Astrocyte of the cerebellum (primary cell): ENCODE data around the gene NEIL3.

Experiments
- DNase-seq: peaks from one replicate; pipeline ENCODE4 v3.0.0-alpha.2; 2011; ENCODE audit warnings: low read depth
- H3K4me3 ChIP-seq: 2 replicates; pipeline ENCODE4 v1.5.1; 2011; ENCODE audit warnings: mild to moderate bottlenecking, low read depth, low read length, moderate library complexity
- CTCF ChIP-seq: IDR thresholded peaks from 2 replicates; pipeline ENCODE4 v1.5.1; 2012; ENCODE audit warnings: low read length, low read depth, moderate library complexity, mild to moderate bottlenecking; ENCODE audit errors: missing control alignments
- in situ Hi-C: cut with HindIII; loops from 2 replicates; pipeline ENCODE4 v1.10.0; 2017; ENCODE audit warnings: low sequenced_read_pairs

The NEIL3 gene

GRCh38 chr4:177400030-177400429 lies 90.4 kb downstream of the NEIL3 start:
- TF ChIP-seq CTCF: no peak
- DNase-seq: peak; percentile 22
- in situ Hi-C loops: no loop called here
- H3K4me3 ChIP-seq: no peak overlapping the region

GRCh38 chr4:177401658-177402273 lies 92.1 kb downstream of the NEIL3 start:
- DNase-seq: no peak
- no peak for TF ChIP-seq CTCF
- H3K4me3 ChIP-seq: no peak overlapping the region
- in situ Hi-C loops: no loop called here

GRCh38 chr4:177403746-177404145 lies 94.1 kb downstream of the NEIL3 start:
- no peak for DNase-seq
- in situ Hi-C loops: no loop called here
- TF ChIP-seq CTCF: no peak
- H3K4me3 ChIP-seq: no peak overlapping the region

GRCh38 chr4:177404342-177404741 lies 94.7 kb downstream of the NEIL3 start:
- no peak for TF ChIP-seq CTCF
- H3K4me3 ChIP-seq: no peak overlapping the region
- in situ Hi-C loops: no loop called here
- no peak for DNase-seq

GRCh38 chr4:177404986-177405385 lies 95.3 kb downstream of the NEIL3 start:
- DNase-seq: no peak
- no peak for TF ChIP-seq CTCF
- in situ Hi-C loops: no loop called here

GRCh38 chr4:177405508-177405907 lies 95.8 kb downstream of the NEIL3 start:
- in situ Hi-C loops: no loop called here
- no peak for DNase-seq

More at GRCh38 chr4:177404986-177405385, 95.3 kb downstream of the NEIL3 start:
- no peak overlapping the region for H3K4me3 ChIP-seq

More at GRCh38 chr4:177405508-177405907, 95.8 kb downstream of the NEIL3 start:
- no peak overlapping the region for H3K4me3 ChIP-seq
- TF ChIP-seq CTCF: no peak
